CD4-positive, alpha-beta memory T cell (primary cell): ENCODE measurements around the gene GH2. TPM values are rescaled to one million over a fixed set of nuclear protein-coding genes. Genes with fewer than 3 reads are reported as not detected.
A peak's percentile ranks its signal among the peaks of the same experiment; 100 is the strongest.

Experiments
- CTCF ChIA-PET: fragments of 350-600 bp; sonication (Branson Sonifier 250); formaldehyde crosslinking; loops from one replicate; lab custom pipeline; 2021; ENCODE audit warnings: inconsistent platforms; ENCODE audit not compliant: partially characterized antibody; lab: Charles Lee
- POLR2A ChIA-PET: fragments of 350-600 bp; sonication (Branson Sonifier 250); formaldehyde crosslinking; loops from one replicate; lab custom pipeline; 2021; ENCODE audit not compliant: partially characterized antibody; lab: Charles Lee
- DNase-seq, 5 donors: peaks; one replicate each; pipeline versions ENCODE4 v3.0.0 to v3.0.0-alpha.2; 2020 to 2022; ENCODE audit warnings: mixed read lengths in 1 of 5
- H3K27ac ChIP-seq: one replicate; pipeline ENCODE4 v1.7.0; 2013; ENCODE audit warnings: low read depth, low read length
- H3K27me3 ChIP-seq: 2 replicates; pipeline ENCODE4 v1.7.0; 2013; ENCODE audit warnings: mild to moderate bottlenecking, low read length, moderate library complexity; ENCODE audit not compliant: insufficient read depth
- H3K36me3 ChIP-seq: 2 replicates; pipeline ENCODE4 v1.7.0; 2013; ENCODE audit warnings: mild to moderate bottlenecking, low read length, moderate library complexity; ENCODE audit not compliant: insufficient read depth
- H3K4me1 ChIP-seq: 2 replicates; pipeline ENCODE4 v1.7.0; 2013; ENCODE audit warnings: mild to moderate bottlenecking, low read length, moderate library complexity; ENCODE audit not compliant: insufficient read depth
- H3K4me3 ChIP-seq, 2 donors: one replicate each; pipeline ENCODE4 v1.7.0; 2013; ENCODE audit warnings: low read length in 2 of 2, mild to moderate bottlenecking in 1 of 2
- H3K9me3 ChIP-seq, 2 donors: one replicate each; pipeline ENCODE4 v1.7.0; 2013; ENCODE audit warnings: low read length in 2 of 2, control low read depth in 1 of 2; ENCODE audit not compliant: control insufficient read depth in 1 of 2
- H3K27ac Mint-ChIP-seq, 7 donors: one replicate each; pipeline ENCODE4 v1.8.0; 2020 to 2021; ENCODE audit warnings: mixed read lengths in 7 of 7, mild to moderate bottlenecking in 6 of 7, inconsistent platforms in 3 of 7, moderate library complexity in 3 of 7
- H3K27me3 Mint-ChIP-seq, 2 donors: one replicate each; pipeline ENCODE4 v1.8.0; 2020 to 2021; ENCODE audit warnings: mixed read lengths in 2 of 2
- H3K36me3 Mint-ChIP-seq, 2 donors: one replicate each; pipeline ENCODE4 v1.8.0; 2020 to 2021; ENCODE audit warnings: mixed read lengths in 2 of 2, inconsistent platforms in 1 of 2, mild to moderate bottlenecking in 1 of 2
- H3K4me1 Mint-ChIP-seq, 4 donors: one replicate each; pipeline ENCODE4 v1.8.0; 2020 to 2021; ENCODE audit warnings: mixed read lengths in 4 of 4, mild to moderate bottlenecking in 1 of 4
- H3K4me3 Mint-ChIP-seq, 8 donors: one replicate each; pipeline ENCODE4 v1.8.0; 2020 to 2021; ENCODE audit warnings: mixed read lengths in 8 of 8, mild to moderate bottlenecking in 7 of 8, moderate library complexity in 6 of 8, inconsistent platforms in 3 of 8
- H3K9me3 Mint-ChIP-seq, 8 donors: one replicate each; pipeline ENCODE4 v1.8.0; 2020 to 2021; ENCODE audit warnings: mixed read lengths in 8 of 8, mild to moderate bottlenecking in 5 of 8, inconsistent platforms in 3 of 8, moderate library complexity in 1 of 8
- intact Hi-C: fragments of 100-400 bp; cut with micrococcal nuclease; formaldehyde crosslinking; loops from one replicate; pipeline ENCODE4 v1.15.1; 2023
- polyA plus RNA-seq, 2 donors: library from polyadenylated mRNA; unstranded; fragments of 300-500 nt; fragmentation: Illumina TruSeq; gene quantifications; one replicate each; pipeline ENCODE4 v1.2.3, GENCODE V29; 2021
- total RNA-seq, 2 experiments: library from RNA; stranded (reverse); gene quantifications; one replicate each; pipeline ENCODE4 v1.2.3, GENCODE V29; 2021

The GH2 gene
- total and polyA plus RNA-seq, 4 experiments from 2014 or later, result not detected

GRCh38 chr17:63832455-63832854, 49.3 kb downstream of the GH2 start:
- DNase-seq, result no peak
- CTCF ChIA-PET, result interaction anchor here (1.1 to 5.3 kb wide), 4 partner anchors 7 to 33 kb away, joined by 3 to 37 read pairs (median 12); no protein-coding TSS in a partner anchor
- H3K36me3 Mint-ChIP-seq, result peaks cover 42 to 88% of the 10 kb centered on the region in 2 donors
- Histone ChIP-seq H3K27me3 (no peaks in the 10 kb centered on the region), H3K36me3 (peaks cover 79% of the 10 kb centered on the region), H3K4me3 (no peak overlapping the region), H3K27ac (no peak overlapping the region), H3K4me1 (peaks cover 68% of the 10 kb centered on the region), H3K9me3 (no peaks in the 10 kb centered on the region)
- H3K9me3 Mint-ChIP-seq, result no peaks in the 10 kb centered on the region
- no peaks in the 10 kb centered on the region for H3K27me3 Mint-ChIP-seq
- peaks cover 43 to 72% (median 58%) of the 10 kb centered on the region in 4 donors for H3K4me1 Mint-ChIP-seq
- POLR2A ChIA-PET, result interaction anchor here (0.5 to 12.7 kb wide), 6 partner anchors 7 to 314 kb away, joined by 4 to 129 read pairs (median 50); partner anchors contain the start of gene SMARCD2
- intact Hi-C loops, result no loop called here
- peak overlapping the region in 3 of 8 donors; percentile 3 to 26 (median 21) for H3K4me3 Mint-ChIP-seq
- peak overlapping the region in 6 of 7 donors; percentile 55 to 84 (median 70) for H3K27ac Mint-ChIP-seq

DNA sequence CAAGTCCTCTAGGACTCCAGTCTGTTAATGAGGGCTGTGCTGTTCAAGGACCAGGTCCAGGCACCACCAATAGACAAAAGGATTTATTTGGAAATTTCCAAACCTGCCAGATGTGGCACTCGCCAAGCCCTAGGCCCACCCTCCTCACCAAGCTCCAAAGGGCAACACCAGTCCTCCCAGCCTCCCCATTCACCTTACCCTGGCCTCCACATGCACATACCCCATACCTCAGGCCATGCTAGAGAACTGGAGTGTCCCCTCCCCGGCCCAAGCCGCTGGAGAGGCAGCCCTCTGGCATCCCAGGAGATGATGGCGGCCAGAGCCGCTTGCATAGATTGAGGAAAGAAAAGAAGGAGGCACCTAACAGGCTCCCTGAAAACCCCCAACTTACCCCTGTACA, 49.7 kb downstream of the GH2 start:
- Histone ChIP-seq H3K36me3 (peaks cover 78% of the 10 kb centered on the region), H3K27ac (peak overlapping the region; percentile 4), H3K4me1 (peaks cover 63% of the 10 kb centered on the region), H3K27me3 (no peaks in the 10 kb centered on the region), H3K4me3 (no peak overlapping the region), H3K9me3 (no peaks in the 10 kb centered on the region)
- intact Hi-C loops, result no loop called here
- ChIA-PET CTCF (interaction anchor here (1.2 to 5.3 kb wide), 3 partner anchors 8 to 59 kb away, joined by 4 to 37 read pairs (median 21); partner anchors contain the start of genes CCDC47 and DDX42), POLR2A (interaction anchor here (0.9 to 12.7 kb wide), 5 partner anchors 7 to 314 kb away, joined by 4 to 129 read pairs (median 93); partner anchors contain the start of genes CCDC47, DDX42 and SMARCD2)
- peaks cover 47 to 91% of the 10 kb centered on the region in 2 donors for H3K36me3 Mint-ChIP-seq
- H3K4me1 Mint-ChIP-seq, result peaks cover 43 to 76% (median 60%) of the 10 kb centered on the region in 4 donors
- peak overlapping the region; percentile 55 to 84 (median 72) for H3K27ac Mint-ChIP-seq
- H3K4me3 Mint-ChIP-seq, result peak overlapping the region in 7 of 8 donors; percentile 21 to 71 (median 36)
- peaks cover 0 to 3% (median 0%) of the 10 kb centered on the region in 8 donors for H3K9me3 Mint-ChIP-seq
- H3K27me3 Mint-ChIP-seq, result no peaks in the 10 kb centered on the region
- no peak for DNase-seq

DNA sequence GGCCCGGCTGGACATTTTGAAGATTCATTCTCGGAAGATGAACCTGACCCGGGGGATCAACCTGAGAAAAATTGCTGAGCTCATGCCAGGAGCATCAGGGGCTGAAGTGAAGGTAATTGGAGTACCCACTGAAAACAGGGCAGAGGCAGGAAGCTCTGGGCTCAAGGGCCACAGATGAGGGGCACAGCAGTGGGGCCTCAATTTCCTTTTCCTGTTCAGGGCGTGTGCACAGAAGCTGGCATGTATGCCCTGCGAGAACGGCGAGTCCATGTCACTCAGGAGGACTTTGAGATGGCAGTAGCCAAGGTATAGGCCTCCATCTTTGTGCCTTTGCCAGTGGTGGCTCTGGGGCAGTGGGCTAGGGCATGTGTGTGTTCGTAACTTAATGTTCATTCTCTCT, 50.2 kb downstream of the GH2 start:
- Mint-ChIP-seq H3K36me3 (peaks cover 47 to 91% of the 10 kb centered on the region in 2 donors), H3K9me3 (peaks cover 0 to 3% (median 0%) of the 10 kb centered on the region in 8 donors), H3K4me3 (peak overlapping the region; percentile 17 to 71 (median 42)), H3K27me3 (no peaks in the 10 kb centered on the region), H3K27ac (peak overlapping the region; percentile 55 to 90 (median 70)), H3K4me1 (peaks cover 44 to 81% (median 65%) of the 10 kb centered on the region in 4 donors)
- Histone ChIP-seq H3K4me1 (peaks cover 63% of the 10 kb centered on the region), H3K4me3 (no peak overlapping the region), H3K36me3 (peaks cover 73% of the 10 kb centered on the region), H3K27ac (peak overlapping the region; percentile 4), H3K27me3 (no peaks in the 10 kb centered on the region), H3K9me3 (no peaks in the 10 kb centered on the region)
- no peak for DNase-seq
- POLR2A ChIA-PET, result interaction anchor here (0.9 to 12.7 kb wide), 7 partner anchors 8 to 315 kb away, joined by 4 to 129 read pairs (median 6); partner anchors contain the start of genes CCDC47, DDX42 and SMARCD2
- CTCF ChIA-PET, result interaction anchor here (0.6 to 5.3 kb wide), 4 partner anchors 8 to 71 kb away, joined by 3 to 37 read pairs (median 12); partner anchors contain the start of genes CCDC47 and DDX42
- intact Hi-C loops, result no loop called here

GRCh38 chr17:63830904-63831491, 50.7 kb downstream of the GH2 start:
- Mint-ChIP-seq H3K9me3 (peaks cover 0 to 3% (median 0%) of the 10 kb centered on the region in 8 donors), H3K27me3 (no peaks in the 10 kb centered on the region), H3K4me1 (peaks cover 47 to 86% (median 69%) of the 10 kb centered on the region in 4 donors), H3K4me3 (peak overlapping the region in 6 of 8 donors; percentile 44 to 76 (median 62)), H3K27ac (peak overlapping the region; percentile 59 to 95 (median 80)), H3K36me3 (peaks cover 47 to 93% of the 10 kb centered on the region in 2 donors)
- Histone ChIP-seq H3K27ac (peak overlapping the region; percentile 4), H3K36me3 (peaks cover 69% of the 10 kb centered on the region), H3K4me1 (peaks cover 68% of the 10 kb centered on the region), H3K27me3 (no peaks in the 10 kb centered on the region), H3K4me3 (no peak overlapping the region), H3K9me3 (no peaks in the 10 kb centered on the region)
- ChIA-PET POLR2A (interaction anchor here (0.9 to 12.7 kb wide), 7 partner anchors 9 to 135 kb away, joined by 4 to 129 read pairs (median 6); partner anchors contain the start of genes CCDC47, DDX42 and SMARCD2), CTCF (interaction anchor here (0.6 to 5.3 kb wide), 4 partner anchors 9 to 71 kb away, joined by 3 to 37 read pairs (median 12); partner anchors contain the start of genes CCDC47 and DDX42)
- no peak for DNase-seq
- intact Hi-C loops, result no loop called here

DNA sequence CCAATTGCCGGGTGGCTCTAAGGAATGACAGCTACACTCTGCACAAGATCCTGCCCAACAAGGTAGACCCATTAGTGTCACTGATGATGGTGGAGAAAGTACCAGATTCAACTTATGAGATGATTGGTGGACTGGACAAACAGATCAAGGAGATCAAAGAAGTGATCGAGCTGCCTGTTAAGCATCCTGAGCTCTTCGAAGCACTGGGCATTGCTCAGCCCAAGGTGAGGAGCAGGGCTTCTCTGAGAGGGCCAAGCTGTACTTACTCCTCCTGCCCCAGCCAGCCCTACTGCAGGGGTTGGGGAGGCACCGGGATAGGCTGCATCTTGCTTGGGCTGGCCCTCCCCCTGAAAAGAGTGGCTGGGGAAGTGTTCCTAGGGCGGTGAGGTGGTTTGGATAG, 51.5 kb downstream of the GH2 start:
- Histone ChIP-seq H3K36me3 (peaks cover 68% of the 10 kb centered on the region), H3K9me3 (no peaks in the 10 kb centered on the region), H3K27me3 (no peaks in the 10 kb centered on the region), H3K4me3 (no peak overlapping the region), H3K4me1 (peaks cover 72% of the 10 kb centered on the region), H3K27ac (peak overlapping the region; percentile 7)
- POLR2A ChIA-PET, result interaction anchor here (0.9 to 12.7 kb wide), 7 partner anchors 9 to 316 kb away, joined by 3 to 129 read pairs (median 6); partner anchors contain the start of genes CCDC47, DDX42 and SMARCD2
- no peaks in the 10 kb centered on the region for H3K27me3 Mint-ChIP-seq
- H3K36me3 Mint-ChIP-seq, result peaks cover 50 to 94% of the 10 kb centered on the region in 2 donors
- CTCF ChIA-PET, result interaction anchor here (0.9 to 5.3 kb wide), 4 partner anchors 10 to 19 kb away, joined by 3 to 37 read pairs (median 18); partner anchors contain the start of gene SMARCD2
- no peak for DNase-seq
- peak overlapping the region in 1 of 8 donors; percentile 76 for H3K4me3 Mint-ChIP-seq
- intact Hi-C loops, result no loop called here
- H3K4me1 Mint-ChIP-seq, result peaks cover 49 to 86% (median 73%) of the 10 kb centered on the region in 4 donors
- H3K27ac Mint-ChIP-seq, result peak overlapping the region in 5 of 7 donors; percentile 22 to 95 (median 75)
- H3K9me3 Mint-ChIP-seq, result peaks cover 0 to 3% (median 0%) of the 10 kb centered on the region in 8 donors
